ENCODE results near the gene PCDHB13.
"Not testable (repeated sequence)": the region's sequence is repeated elsewhere in the genome, so short reads cannot be mapped to it uniquely, and the experiment has no call there.

Gene PCDHB13

GRCh38 chr5:141213656-141214339 is at the start of gene PCDHB13:
TSS of gene PCDHB13 (plus strand) at chr5:141213919. CDS start at chr5:141214124, 205 bp downstream.
- not testable (repeated sequence) for DNase-seq

GRCh38 chr5:141172381-141173204 is 41.1 kb upstream of the PCDHB13 start, which contains the start of gene PCDHB7:
TSS of gene PCDHB7 (plus strand) at chr5:141172644. CDS start at chr5:141172836, 192 bp downstream.
- no peak for DNase-seq

GRCh38 chr5:141174291-141175104 is 39.2 kb upstream of the PCDHB13 start:
- DNase-seq: not testable (repeated sequence)

- no peak for DNase-seq
Observed at GRCh38 chr5:141175933-141176332, 37.8 kb upstream of the PCDHB13 start.

GRCh38 chr5:141177577-141178191 is 36.0 kb upstream of the PCDHB13 start, which contains the start of gene PCDHB8:
TSS of gene PCDHB8 (plus strand) at chr5:141177790. CDS start at chr5:141178035, 245 bp downstream.
- not testable (repeated sequence) for DNase-seq

- DNase-seq: not testable (repeated sequence)
Observed at GRCh38 chr5:141179371-141179770, 34.3 kb upstream of the PCDHB13 start.

GRCh38 chr5:141179876-141180275 is 33.8 kb upstream of the PCDHB13 start:
- not testable (repeated sequence) for DNase-seq

- DNase-seq: no peak
Observed at GRCh38 chr5:141180313-141180712, 33.4 kb upstream of the PCDHB13 start.

- DNase-seq: no peak
Observed at GRCh38 chr5:141182248-141182647, 31.5 kb upstream of the PCDHB13 start, which contains the start of gene PCDHB16. TSS of gene PCDHB16 (plus strand) at chr5:141182387. CDS start at chr5:141182560, 173 bp downstream.

GRCh38 chr5:141184117-141184855 is 29.4 kb upstream of the PCDHB13 start:
- not testable (repeated sequence) for DNase-seq

- no peak for DNase-seq
Observed at GRCh38 chr5:141186897-141187512, 26.7 kb upstream of the PCDHB13 start, which contains the start of gene PCDHB9. TSS of gene PCDHB9 (plus strand) at chr5:141187161. CDS start at chr5:141187319, 158 bp downstream.

- DNase-seq: not testable (repeated sequence)
Observed at GRCh38 chr5:141188682-141189081, 25.0 kb upstream of the PCDHB13 start.

- DNase-seq: not testable (repeated sequence)
Observed at GRCh38 chr5:141189131-141189530, 24.6 kb upstream of the PCDHB13 start.

GRCh38 chr5:141192110-141192725 is 21.5 kb upstream of the PCDHB13 start, which contains the start of gene PCDHB10:
TSS of gene PCDHB10 (plus strand) at chr5:141192353. CDS start at chr5:141192553, 200 bp downstream.
- no peak for DNase-seq

- DNase-seq: not testable (repeated sequence)
Observed at GRCh38 chr5:141194332-141194731, 19.4 kb upstream of the PCDHB13 start.

GRCh38 chr5:141196363-141196762 is 17.4 kb upstream of the PCDHB13 start:
- DNase-seq: no peak

GRCh38 chr5:141199359-141200235 is 14.1 kb upstream of the PCDHB13 start, which contains the start of gene PCDHB11:
TSS of gene PCDHB11 (plus strand) at chr5:141199627. CDS start at chr5:141199775, 148 bp downstream.
- DNase-seq: no peak

GRCh38 chr5:141201126-141201525 is 12.6 kb upstream of the PCDHB13 start:
- DNase-seq: not testable (repeated sequence)

- DNase-seq: not testable (repeated sequence)
Observed at GRCh38 chr5:141201646-141202045, 12.1 kb upstream of the PCDHB13 start.
